Nephron progenitor cell (in vitro differentiated cells): ENCODE measurements around the gene SUFU.

Experiments used
- DNase-seq: peaks from one replicate; pipeline ENCODE4 v3.0.0; 2021
- H3K27ac Mint-ChIP-seq: 2 replicates; pipeline ENCODE4 v1.8.0; 2021; ENCODE audit warnings: mild to moderate bottlenecking, moderate library complexity, mixed read lengths
- H3K27me3 Mint-ChIP-seq: 2 replicates; pipeline ENCODE4 v1.8.0; 2021; ENCODE audit warnings: mild to moderate bottlenecking, low read depth, mixed read lengths; ENCODE audit not compliant: poor library complexity
- H3K36me3 Mint-ChIP-seq: 2 replicates; pipeline ENCODE4 v1.8.0; 2021; ENCODE audit warnings: low read depth, mixed read lengths
- H3K4me1 Mint-ChIP-seq: 2 replicates; pipeline ENCODE4 v1.8.0; 2021; ENCODE audit warnings: mixed read lengths
- H3K4me3 Mint-ChIP-seq: 2 replicates; pipeline ENCODE4 v1.8.0; 2021; ENCODE audit warnings: mild to moderate bottlenecking, moderate library complexity, mixed read lengths
- H3K9me3 Mint-ChIP-seq: 2 replicates; pipeline ENCODE4 v1.8.0; 2021; ENCODE audit warnings: mild to moderate bottlenecking, moderate library complexity, mixed read lengths
- TF ChIP-seq, protein P1 (sequence below): fragments of 200-600 bp; sonication (generic); IDR thresholded peaks from 2 replicates; pipeline ENCODE4 v1.5.0; 2021; ENCODE audit warnings: antibody characterized with exemption

Gene SUFU

DNA sequence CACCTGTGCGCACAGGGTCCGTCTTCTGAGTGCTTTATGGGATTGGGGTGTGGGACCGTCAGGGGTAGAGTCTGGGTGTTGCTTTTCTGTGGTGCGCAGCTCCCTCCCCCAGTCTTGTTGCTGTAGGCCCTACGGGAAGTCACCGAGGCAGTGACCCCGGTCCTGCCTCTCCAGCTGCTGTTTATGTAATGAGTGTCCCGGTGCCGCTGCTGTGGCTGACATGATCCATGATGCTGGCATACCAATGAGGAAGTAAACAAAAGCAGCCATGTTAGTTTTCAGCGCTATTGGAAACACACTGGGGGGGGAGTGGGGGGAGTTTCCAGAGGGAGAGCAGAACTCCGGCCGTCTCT is 141.6 kb downstream of the SUFU start:
- H3K4me3 Mint-ChIP-seq, result peak overlapping the region; percentile 94
- TF ChIP-seq, protein P1, sequence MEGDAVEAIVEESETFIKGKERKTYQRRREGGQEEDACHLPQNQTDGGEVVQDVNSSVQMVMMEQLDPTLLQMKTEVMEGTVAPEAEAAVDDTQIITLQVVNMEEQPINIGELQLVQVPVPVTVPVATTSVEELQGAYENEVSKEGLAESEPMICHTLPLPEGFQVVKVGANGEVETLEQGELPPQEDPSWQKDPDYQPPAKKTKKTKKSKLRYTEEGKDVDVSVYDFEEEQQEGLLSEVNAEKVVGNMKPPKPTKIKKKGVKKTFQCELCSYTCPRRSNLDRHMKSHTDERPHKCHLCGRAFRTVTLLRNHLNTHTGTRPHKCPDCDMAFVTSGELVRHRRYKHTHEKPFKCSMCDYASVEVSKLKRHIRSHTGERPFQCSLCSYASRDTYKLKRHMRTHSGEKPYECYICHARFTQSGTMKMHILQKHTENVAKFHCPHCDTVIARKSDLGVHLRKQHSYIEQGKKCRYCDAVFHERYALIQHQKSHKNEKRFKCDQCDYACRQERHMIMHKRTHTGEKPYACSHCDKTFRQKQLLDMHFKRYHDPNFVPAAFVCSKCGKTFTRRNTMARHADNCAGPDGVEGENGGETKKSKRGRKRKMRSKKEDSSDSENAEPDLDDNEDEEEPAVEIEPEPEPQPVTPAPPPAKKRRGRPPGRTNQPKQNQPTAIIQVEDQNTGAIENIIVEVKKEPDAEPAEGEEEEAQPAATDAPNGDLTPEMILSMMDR, result no peak
- no peaks in the 10 kb centered on the region for H3K36me3 Mint-ChIP-seq
- peaks cover 3% of the 10 kb centered on the region for H3K27me3 Mint-ChIP-seq
- H3K4me1 Mint-ChIP-seq, result peaks cover 64% of the 10 kb centered on the region
- H3K9me3 Mint-ChIP-seq, result no peaks in the 10 kb centered on the region
- H3K27ac Mint-ChIP-seq, result peak overlapping the region; percentile 97
- no peak for DNase-seq

DNA sequence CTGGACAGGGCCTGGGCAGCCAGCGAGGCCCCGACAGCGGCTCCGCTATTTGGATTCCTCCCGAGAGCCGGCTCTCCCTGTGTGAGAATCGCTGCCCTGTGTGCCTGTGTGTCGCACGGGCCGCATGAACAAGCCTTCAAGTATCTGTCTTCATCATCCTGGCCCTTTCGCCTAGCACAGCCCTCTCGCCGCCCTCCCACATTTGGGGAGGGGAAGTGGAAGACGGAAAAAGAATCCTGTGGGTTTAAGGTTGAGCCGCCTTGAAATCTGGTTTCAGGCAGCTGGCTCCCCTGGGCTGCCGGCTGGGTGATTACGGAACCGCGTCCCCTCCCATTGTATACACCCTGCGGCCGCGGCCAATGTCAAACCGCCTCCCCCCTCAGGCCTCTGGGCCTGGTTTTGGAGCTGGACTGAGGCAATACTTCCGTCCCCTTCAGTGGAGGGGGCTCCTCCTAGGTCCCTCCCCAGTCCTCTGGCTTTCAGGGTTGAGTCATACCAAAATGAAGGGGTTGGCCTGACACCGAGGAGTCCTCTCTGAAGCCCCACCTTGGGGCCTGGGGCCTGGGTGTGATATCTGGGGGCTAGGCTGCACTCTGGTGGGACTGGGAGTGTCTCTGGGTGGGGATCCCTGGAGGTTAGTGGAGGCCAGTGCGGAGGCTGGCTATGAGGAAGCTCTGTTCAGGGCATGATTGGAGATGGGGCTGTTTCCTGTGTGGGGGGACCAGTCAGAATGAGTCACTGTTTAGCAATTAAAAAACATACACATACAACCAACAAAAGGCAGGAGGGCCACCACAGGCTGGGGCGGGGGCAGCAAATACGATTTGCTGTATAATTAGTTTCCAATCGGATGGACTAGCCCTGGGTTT is 142.2 kb downstream of the SUFU start:
- peak; percentile 55 for DNase-seq
- no peaks in the 10 kb centered on the region for H3K36me3 Mint-ChIP-seq
- H3K27ac Mint-ChIP-seq, result peak overlapping the region; percentile 97
- TF ChIP-seq, protein P1, result no peak
- peaks cover 70% of the 10 kb centered on the region for H3K4me1 Mint-ChIP-seq
- H3K27me3 Mint-ChIP-seq, result peaks cover 3% of the 10 kb centered on the region
- no peaks in the 10 kb centered on the region for H3K9me3 Mint-ChIP-seq
- peak overlapping the region; percentile 94 for H3K4me3 Mint-ChIP-seq

DNA sequence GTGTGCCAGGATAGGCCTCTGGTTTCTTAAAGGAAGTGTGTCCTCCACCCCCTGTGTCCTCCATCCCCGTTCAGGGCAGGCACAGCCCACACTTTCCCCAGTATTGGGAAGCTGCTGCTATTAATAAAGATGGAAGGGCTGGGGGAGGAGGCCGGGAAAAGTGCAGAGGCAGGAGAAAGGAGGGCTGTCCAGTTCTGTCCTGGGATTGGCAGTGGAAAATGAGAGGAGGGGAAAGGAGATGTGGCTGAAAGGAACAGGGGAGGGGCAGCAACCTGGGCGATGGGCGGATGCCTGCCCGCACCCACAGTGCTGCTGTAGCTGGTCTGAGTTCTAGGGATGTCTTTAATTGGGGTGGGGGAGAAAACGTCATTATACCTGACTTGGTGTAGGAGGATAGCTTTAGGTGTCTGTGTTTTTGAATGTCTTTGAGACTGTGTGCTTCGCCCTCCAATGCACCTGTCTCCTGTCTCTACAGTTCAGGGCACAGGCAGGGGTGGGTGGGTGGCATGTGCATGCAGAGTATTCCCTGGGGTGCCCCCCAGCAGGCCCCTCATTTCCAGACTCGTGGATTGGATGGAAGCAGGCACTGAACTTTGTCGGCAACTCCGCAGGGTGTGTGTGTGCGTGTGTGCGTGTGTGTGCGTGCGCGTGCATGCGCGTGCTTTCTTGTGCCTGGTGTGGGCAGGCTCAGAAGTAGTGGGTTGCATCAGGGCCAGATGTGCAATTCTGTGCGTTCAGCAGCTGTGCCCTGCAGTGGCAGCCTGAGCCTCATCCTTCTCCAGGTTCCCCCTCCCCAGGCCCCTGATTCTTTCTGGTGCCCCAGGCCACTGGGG is 143.1 kb downstream of the SUFU start:
- Mint-ChIP-seq H3K4me3 (peak overlapping the region; percentile 94), H3K27ac (peak overlapping the region; percentile 97), H3K9me3 (no peaks in the 10 kb centered on the region), H3K36me3 (no peaks in the 10 kb centered on the region), H3K4me1 (peaks cover 70% of the 10 kb centered on the region), H3K27me3 (peaks cover 3% of the 10 kb centered on the region)
- TF ChIP-seq, protein P1, result no peak
- peak; percentile 26 for DNase-seq

DNA sequence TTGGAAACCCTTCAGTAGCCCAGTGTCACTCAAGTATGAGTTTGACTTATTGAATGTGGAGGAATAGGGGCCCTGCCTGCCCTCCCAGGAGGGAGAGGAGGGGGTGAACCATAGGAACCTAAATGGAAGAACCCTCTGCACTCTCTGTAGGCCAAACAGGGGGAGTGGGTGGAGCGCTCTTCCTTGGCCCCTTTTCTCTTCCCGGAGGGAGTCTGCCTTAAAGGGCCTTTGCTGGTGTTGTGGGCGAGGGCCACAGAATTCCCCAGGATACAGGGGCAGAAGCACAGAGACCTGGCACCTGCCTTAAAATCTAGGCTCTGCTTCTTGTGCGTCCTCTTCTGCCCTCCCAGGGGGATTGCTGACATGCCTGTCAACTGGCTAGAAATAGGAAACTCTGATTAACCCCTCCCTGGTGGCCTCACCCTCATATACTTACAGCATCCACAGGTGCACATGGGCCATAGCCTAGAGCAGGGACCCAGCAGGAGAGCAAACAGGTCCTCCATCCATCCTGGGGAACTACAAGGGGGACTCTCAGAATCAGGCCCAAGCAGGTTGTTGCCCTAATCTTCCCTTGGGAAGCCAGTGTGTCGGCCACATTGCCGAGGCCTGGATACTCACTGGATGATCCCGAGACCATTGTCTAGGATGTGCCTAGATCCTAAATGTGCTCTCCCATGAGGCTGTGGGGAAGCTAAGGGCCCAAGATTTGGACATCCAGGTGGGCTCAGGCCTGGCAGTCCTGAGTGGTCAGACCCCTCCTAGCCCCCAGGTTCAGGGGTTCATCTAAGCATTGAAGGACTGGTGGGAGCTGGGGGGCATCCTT is 143.9 kb downstream of the SUFU start:
- Mint-ChIP-seq H3K9me3 (no peaks in the 10 kb centered on the region), H3K4me1 (peaks cover 76% of the 10 kb centered on the region), H3K27me3 (peaks cover 3% of the 10 kb centered on the region), H3K4me3 (peak overlapping the region; percentile 94), H3K27ac (peak overlapping the region; percentile 57), H3K36me3 (peaks cover 3% of the 10 kb centered on the region)
- DNase-seq, result no peak
- TF ChIP-seq, protein P1, result no peak

DNA sequence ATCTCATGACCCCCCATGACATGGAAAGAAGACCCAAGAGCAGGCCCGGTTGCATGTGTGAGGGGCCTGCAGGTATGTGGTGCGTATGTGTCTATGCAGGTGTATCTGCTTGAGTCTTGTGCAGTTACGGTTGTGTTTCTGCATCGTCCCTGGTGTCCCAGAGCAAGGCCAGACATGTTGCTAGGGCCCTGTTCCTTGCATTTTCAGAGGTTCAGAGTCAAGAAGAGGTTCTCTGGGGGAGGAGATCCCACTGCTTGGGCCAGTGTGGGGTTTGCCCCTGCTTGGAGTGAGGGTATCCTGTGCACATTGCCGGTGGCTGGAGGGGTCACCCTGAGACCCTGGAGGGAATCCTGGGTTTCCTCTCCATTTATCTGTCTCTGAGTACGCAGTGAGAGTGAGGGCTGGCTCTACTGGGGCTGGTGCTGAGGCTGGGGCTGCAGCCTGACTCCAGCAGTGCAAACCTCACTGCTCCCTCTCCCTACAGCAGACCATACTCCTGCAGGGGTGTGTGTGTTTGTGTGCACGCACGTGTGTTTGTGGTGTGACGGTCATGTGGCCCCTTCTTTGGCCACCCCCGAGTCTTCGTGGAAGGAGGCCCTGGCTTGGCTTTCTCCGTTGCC is 144.6 kb downstream of the SUFU start:
- no peaks in the 10 kb centered on the region for H3K9me3 Mint-ChIP-seq
- H3K27ac Mint-ChIP-seq, result no peak overlapping the region
- peaks cover 11% of the 10 kb centered on the region for H3K36me3 Mint-ChIP-seq
- H3K4me1 Mint-ChIP-seq, result peaks cover 83% of the 10 kb centered on the region
- peak overlapping the region; percentile 73 for H3K4me3 Mint-ChIP-seq
- H3K27me3 Mint-ChIP-seq, result peaks cover 3% of the 10 kb centered on the region
- TF ChIP-seq, protein P1, result no peak
- DNase-seq, result no peak
